IPS-15b (cell line): ENCODE data around the gene ZSCAN5B.
"Not testable (repeated sequence)": the region's sequence is repeated elsewhere in the genome, so short reads cannot be mapped to it uniquely, and the experiment has no call there.

ENCODE experiments used
- H3K27me3 ChIP-seq: one replicate; pipeline ENCODE4 v1.6.1; 2013; ENCODE audit warnings: low read length; ENCODE audit not compliant: control insufficient read depth, insufficient read depth
- H3K36me3 ChIP-seq: one replicate; pipeline ENCODE4 v1.6.1; 2013; ENCODE audit warnings: low read length; ENCODE audit not compliant: control insufficient read depth, insufficient read depth
- H3K4me1 ChIP-seq: one replicate; pipeline ENCODE4 v1.6.1; 2013; ENCODE audit warnings: mild to moderate bottlenecking, low read length; ENCODE audit not compliant: control insufficient read depth, insufficient read depth
- H3K4me3 ChIP-seq: one replicate; pipeline ENCODE4 v1.5.1; 2013; ENCODE audit warnings: low read depth, low read length
- H3K9ac ChIP-seq: one replicate; pipeline ENCODE4 v1.6.1; 2013; ENCODE audit warnings: low read depth, mild to moderate bottlenecking, low read length
- H3K9me3 ChIP-seq: one replicate; pipeline ENCODE4 v1.6.1; 2013; ENCODE audit warnings: mild to moderate bottlenecking, low read length; ENCODE audit not compliant: control insufficient read depth, insufficient read depth

Gene ZSCAN5B

DNA sequence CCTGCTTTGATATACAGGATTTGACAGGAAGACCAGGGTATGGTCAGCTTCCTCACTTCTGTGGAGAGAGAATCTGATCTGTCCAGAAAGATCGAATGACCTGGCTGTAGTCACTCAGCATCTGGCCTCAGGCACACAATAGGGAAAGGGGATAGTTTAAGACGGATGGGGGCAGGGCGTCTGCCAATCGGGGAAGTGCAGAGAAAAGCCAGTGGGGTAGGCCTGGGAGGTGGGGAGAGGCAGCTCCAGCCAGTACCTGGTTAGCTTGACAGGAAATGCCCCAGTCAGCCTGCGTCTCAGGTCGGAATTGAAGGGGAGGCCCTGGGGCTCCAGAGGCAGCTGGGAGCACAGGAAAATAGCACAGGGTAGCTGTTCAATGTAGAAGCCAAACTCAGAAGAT is 44.1 kb downstream of the ZSCAN5B start:
- Histone ChIP-seq H3K27me3 (no peaks in the 10 kb centered on the region), H3K9ac (peak overlapping the region; percentile 26), H3K9me3 (no peaks in the 10 kb centered on the region), H3K4me1 (peaks cover 18% of the 10 kb centered on the region), H3K36me3 (peaks cover 6% of the 10 kb centered on the region), H3K4me3 (peak overlapping the region; percentile 18)

DNA sequence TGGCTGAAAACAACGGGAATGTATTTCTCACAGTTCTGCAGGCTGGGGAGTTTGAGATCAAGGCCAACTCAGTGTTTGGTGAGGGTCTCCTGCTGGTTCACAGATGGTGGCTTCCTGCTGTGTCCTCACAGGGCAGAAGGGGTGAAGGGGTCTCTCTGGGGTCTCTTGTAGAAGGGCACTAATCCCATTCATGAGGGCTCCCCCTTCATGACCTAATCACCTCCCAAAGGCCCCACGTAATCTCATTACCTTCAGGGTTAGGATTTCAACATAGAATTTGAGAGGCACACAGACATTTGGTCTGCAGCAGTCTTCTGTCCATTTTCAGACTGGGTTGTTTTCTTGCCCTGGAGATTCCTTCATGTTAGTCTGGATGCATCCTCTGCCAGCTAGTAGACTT is 44.9 kb downstream of the ZSCAN5B start:
- Histone ChIP-seq H3K4me1 (peaks cover 18% of the 10 kb centered on the region), H3K27me3 (no peaks in the 10 kb centered on the region), H3K9me3 (no peaks in the 10 kb centered on the region), H3K36me3 (peaks cover 14% of the 10 kb centered on the region), H3K4me3 (no peak overlapping the region), H3K9ac (no peak overlapping the region)

DNA sequence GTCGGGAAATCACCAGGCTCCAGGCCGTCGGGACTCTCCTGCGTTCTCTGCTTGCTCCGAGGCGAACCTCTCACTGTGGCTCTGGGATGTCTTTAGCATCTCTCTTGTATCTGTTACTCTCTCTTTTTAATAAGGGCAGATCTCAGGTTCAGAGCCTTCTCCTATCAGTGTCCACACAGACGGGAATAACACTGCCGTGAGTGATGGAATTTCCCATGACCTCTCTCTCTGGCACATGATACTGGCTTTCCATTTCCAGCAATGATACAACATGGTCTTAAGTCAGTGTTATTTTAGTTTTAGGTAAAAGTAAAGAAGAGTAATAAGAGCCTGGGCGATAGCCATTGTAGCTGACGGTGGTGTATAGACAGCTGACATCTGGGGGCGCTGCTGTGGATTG is 47.2 kb downstream of the ZSCAN5B start:
- H3K9me3 ChIP-seq = no peaks in the 10 kb centered on the region
- peaks cover 18% of the 10 kb centered on the region for H3K4me1 ChIP-seq
- H3K27me3 ChIP-seq = no peaks in the 10 kb centered on the region
- peaks cover 18% of the 10 kb centered on the region for H3K36me3 ChIP-seq
- H3K4me3 ChIP-seq = no peak overlapping the region
- H3K9ac ChIP-seq = no peak overlapping the region

DNA sequence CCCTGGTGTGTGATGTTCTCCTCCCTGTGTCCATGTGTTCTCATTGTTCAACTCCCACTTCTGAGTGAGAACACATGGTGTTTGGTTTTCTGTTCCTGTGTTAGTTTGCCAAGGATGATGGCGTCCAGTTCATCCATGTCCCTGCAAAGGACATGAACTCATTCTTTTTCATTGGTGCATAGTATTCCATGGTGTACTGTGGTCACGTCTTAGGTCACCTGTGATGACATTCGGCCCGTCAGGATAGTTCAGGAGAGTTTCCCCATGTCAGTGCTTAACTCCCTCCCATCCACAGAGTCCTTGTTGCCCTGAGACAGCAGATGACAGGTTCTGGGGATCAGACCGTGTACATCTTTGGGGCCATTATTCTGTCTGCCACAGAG is 47.9 kb downstream of the ZSCAN5B start:
- H3K36me3 ChIP-seq = peaks cover 16% of the 10 kb centered on the region
- no peak overlapping the region for H3K9ac ChIP-seq
- no peaks in the 10 kb centered on the region for H3K9me3 ChIP-seq
- H3K4me3 ChIP-seq = no peak overlapping the region
- peaks cover 16% of the 10 kb centered on the region for H3K4me1 ChIP-seq
- H3K27me3 ChIP-seq = no peaks in the 10 kb centered on the region

DNA sequence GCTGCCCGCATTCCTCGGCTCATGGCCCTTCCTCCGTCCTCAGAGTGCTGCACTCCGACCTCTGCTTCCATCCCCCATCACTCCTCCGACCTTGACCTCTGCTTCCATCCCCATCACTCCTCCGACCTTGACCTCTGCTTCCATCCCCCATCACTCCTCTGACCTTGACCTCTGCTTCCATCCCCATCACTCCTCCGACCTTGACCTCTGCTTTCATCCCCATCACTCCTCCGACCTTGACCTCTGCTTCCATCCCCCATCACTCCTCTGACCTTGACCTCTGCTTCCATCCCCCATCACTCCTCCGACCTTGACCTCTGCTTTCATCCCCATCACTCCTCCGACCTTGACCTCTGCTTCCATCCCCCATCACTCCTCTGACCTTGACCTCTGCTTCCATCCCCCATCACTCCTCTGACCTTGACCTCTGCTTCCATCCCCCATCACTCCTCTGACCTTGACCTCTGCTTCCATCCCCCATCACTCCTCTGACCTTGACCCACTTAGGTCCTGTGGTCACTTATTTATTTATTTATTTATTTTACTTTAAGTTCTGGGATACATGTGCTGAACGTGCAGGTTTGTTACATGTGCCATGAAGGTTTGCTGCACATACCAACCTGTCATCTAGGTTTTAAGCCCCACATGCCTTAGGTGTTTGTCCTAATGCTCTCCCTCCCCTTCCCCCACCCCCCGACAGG is 48.5 kb downstream of the ZSCAN5B start:
- Histone ChIP-seq H3K4me1 (peaks cover 16% of the 10 kb centered on the region), H3K36me3 (peaks cover 16% of the 10 kb centered on the region)
- not testable (repeated sequence) for H3K4me3 ChIP-seq, H3K9me3 ChIP-seq, H3K27me3 ChIP-seq, H3K9ac ChIP-seq

DNA sequence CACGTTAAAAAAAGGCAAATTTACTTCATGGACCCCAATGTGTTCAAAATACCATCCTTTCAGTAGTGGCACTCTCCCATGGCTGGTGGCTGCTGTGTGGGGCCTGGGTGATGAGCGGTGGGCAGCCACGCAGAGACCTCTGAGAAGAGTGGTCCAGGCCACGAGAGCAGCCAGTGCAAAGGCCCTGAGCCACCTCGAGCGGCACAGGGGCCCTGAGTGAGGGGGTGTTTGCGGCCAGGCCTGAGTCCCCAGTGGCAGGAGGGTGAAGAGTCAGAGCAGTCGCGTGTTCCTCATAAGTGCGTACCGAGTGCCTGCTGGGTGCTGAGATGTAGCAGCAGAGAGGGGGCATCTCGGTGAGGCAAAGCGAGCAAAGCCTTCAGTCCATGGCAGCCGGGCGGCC is 49.5 kb downstream of the ZSCAN5B start:
- Histone ChIP-seq H3K4me1 (peaks cover 7% of the 10 kb centered on the region), H3K36me3 (peaks cover 16% of the 10 kb centered on the region), H3K4me3 (no peak overlapping the region), H3K9me3 (no peaks in the 10 kb centered on the region), H3K27me3 (no peaks in the 10 kb centered on the region), H3K9ac (no peak overlapping the region)

DNA sequence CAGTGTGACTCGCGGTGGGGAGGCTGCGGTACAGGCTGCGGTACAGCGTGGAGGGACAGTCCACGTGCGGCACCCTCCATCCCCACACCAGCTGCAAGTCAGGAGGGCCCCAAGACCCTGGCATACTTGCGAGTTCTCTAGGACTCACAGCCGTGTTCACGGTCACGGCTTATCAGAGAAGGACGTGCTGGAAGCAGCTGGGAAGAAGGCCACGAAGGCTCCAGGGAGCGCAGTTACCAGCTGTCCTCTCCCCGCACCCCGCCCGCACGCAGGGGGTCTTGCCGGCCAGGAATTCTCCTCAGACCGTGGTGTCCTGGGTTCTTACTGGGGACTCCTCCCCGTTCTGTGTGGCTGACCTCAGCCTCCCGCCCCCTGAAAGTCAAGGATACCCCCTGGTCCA is 50.3 kb downstream of the ZSCAN5B start:
- no peaks in the 10 kb centered on the region for H3K9me3 ChIP-seq
- H3K27me3 ChIP-seq = no peaks in the 10 kb centered on the region
- no peak overlapping the region for H3K9ac ChIP-seq
- no peaks in the 10 kb centered on the region for H3K4me1 ChIP-seq
- no peak overlapping the region for H3K4me3 ChIP-seq
- peaks cover 16% of the 10 kb centered on the region for H3K36me3 ChIP-seq

DNA sequence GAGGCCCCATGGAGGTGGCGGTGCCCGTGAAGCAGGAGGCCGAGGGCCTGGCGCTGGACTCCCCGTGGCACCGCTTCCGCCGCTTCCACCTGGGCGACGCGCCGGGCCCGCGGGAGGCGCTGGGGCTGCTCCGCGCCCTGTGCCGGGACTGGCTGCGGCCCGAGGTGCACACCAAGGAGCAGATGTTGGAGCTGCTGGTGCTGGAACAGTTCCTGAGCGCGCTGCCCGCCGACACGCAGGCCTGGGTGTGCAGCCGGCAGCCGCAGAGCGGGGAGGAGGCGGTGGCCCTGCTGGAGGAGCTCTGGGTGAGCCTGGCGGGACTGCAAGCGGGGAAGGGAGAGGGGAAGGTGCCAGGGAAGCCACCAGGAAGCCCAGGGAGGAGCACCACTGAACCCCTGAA is 50.7 kb downstream of the ZSCAN5B start:
- H3K9ac ChIP-seq = no peak overlapping the region
- H3K4me1 ChIP-seq = peaks cover 2% of the 10 kb centered on the region
- H3K27me3 ChIP-seq = no peaks in the 10 kb centered on the region
- no peaks in the 10 kb centered on the region for H3K9me3 ChIP-seq
- peaks cover 16% of the 10 kb centered on the region for H3K36me3 ChIP-seq
- no peak overlapping the region for H3K4me3 ChIP-seq

DNA sequence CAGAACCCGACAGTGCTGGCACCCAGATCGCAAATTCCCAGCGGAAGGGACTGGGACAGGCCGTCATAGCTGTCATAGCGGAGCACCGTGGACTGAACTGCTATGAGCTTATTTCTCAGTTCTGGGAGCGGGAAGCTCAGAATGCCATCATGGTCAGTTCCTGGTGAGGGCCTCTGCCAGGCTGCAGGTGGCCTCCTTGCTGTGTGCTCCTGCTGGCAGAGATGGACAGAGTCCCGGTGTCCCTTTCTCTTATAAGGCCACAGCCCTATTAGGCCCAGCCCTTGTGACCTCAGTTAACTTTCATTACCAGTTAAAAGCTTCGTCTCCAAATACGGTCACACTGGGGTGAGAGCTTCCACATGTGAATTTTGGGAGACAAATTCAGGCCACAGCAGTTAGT is 51.9 kb downstream of the ZSCAN5B start:
- peaks cover 2% of the 10 kb centered on the region for H3K4me1 ChIP-seq
- no peaks in the 10 kb centered on the region for H3K9me3 ChIP-seq
- no peak overlapping the region for H3K4me3 ChIP-seq
- H3K27me3 ChIP-seq = no peaks in the 10 kb centered on the region
- H3K36me3 ChIP-seq = peaks cover 16% of the 10 kb centered on the region
- H3K9ac ChIP-seq = no peak overlapping the region

DNA sequence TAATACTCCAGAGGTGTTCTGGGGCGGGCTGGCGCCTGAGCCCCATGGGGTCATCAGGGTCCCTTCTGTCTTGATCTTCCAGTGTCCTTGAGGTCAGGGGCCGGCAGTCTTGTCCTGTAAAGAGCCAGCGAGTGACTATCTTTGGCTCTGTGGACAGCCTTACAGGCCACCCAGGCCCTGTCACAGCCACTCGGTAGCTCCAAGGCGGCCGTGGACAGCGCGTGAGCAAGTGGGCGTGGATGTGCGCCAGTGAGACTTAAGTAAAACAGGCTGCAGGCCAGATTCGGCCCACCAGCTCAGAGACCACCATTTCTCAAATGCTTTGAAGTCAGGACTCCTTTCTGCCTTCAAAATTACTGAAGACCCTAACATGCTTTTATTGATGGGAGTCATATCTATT is 52.8 kb downstream of the ZSCAN5B start:
- H3K27me3 ChIP-seq = no peaks in the 10 kb centered on the region
- no peaks in the 10 kb centered on the region for H3K9me3 ChIP-seq
- no peak overlapping the region for H3K4me3 ChIP-seq
- H3K9ac ChIP-seq = no peak overlapping the region
- H3K36me3 ChIP-seq = peaks cover 16% of the 10 kb centered on the region
- peaks cover 2% of the 10 kb centered on the region for H3K4me1 ChIP-seq

DNA sequence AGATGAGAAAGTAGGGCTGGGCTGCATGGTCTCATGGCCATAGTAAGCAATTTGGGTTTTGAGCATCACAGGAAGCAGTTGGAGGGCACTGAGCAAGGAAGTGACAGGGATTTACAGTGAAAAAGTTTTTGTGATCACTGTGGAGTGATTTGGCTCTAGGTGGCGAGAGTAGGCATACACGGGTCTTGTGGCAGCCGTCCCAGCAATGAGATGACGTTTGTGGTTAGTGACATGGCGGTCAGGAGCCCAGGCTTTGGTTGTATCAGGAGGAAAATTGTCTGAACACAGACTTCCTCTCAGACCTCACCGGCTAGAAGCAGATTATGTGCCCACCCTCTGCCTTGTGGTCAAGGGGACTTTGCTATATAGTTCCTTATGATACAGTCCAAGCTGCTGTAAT is 53.2 kb downstream of the ZSCAN5B start:
- Histone ChIP-seq H3K27me3 (no peaks in the 10 kb centered on the region), H3K9ac (no peak overlapping the region), H3K36me3 (peaks cover 16% of the 10 kb centered on the region), H3K9me3 (no peaks in the 10 kb centered on the region), H3K4me3 (no peak overlapping the region), H3K4me1 (peaks cover 2% of the 10 kb centered on the region)

DNA sequence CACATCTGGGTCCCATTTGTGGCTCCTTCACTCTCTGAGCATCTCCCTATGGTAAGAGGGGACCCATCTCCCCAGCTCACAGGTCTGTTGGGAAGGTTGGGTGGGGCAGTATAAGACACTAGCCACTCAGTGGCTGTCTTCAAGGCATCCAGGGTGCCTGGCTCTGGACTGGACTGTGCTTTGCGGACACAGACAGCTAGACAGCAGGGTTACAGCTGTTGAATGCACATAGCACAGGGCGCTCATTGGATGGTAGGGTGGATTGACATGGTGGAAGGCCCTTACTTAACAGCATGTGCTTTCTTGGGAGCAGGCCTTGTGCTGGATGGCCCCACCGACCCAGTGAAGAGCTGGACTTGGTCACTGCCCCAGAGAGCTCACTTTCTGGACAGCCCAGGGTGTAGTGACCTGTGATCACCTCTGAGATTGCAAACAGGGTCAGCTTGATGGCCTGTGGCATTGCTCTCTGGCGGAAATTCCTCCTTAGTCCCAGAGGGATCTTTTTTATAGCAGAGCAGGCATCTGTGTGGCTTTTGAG is 54.6 kb downstream of the ZSCAN5B start:
- no peak overlapping the region for H3K4me3 ChIP-seq
- no peaks in the 10 kb centered on the region for H3K27me3 ChIP-seq
- H3K9ac ChIP-seq = no peak overlapping the region
- peaks cover 10% of the 10 kb centered on the region for H3K36me3 ChIP-seq
- H3K4me1 ChIP-seq = peaks cover 2% of the 10 kb centered on the region
- H3K9me3 ChIP-seq = no peaks in the 10 kb centered on the region
